Right lobe of liver (tissue), 6 donors: Measurements from ENCODE around the gene ATP6V0B. TPM values are rescaled to one million over a fixed set of nuclear protein-coding genes. Genes with fewer than 3 reads are reported as not detected.

Experiments
- ATAC-seq, 4 donors: fragments of 200-7000 bp; cut with Tn5 transposase; one replicate each; pipeline ENCODE4 v1.9.1; 2020; ENCODE audit warnings: mild to moderate bottlenecking in 4 of 4, moderate library complexity in 4 of 4
- DNase-seq, 3 donors: peaks; one replicate each; pipeline ENCODE4 v3.0.0-alpha.2; 2020
- H3K27ac ChIP-seq, 3 donors: fragments of 200-600 bp; one replicate each; pipeline ENCODE4 v1.8.0; 2022
- H3K27me3 ChIP-seq, 2 donors: fragments of 200-600 bp; one replicate each; pipeline ENCODE4 v1.8.0; 2022
- H3K36me3 ChIP-seq, 4 donors: fragments of 200-600 bp; sonication (generic) in 1 of 4; one replicate each; pipeline versions ENCODE4 v1.5.1 to v1.8.0; 2017 to 2022; ENCODE audit warnings: control low read depth in 1 of 4
- H3K4me1 ChIP-seq, 4 donors: fragments of 200-600 bp; sonication (generic) in 1 of 4; one replicate each; pipeline versions ENCODE4 v1.5.1 to v1.8.0; 2017 to 2022; ENCODE audit warnings: control low read depth in 1 of 4
- H3K4me3 ChIP-seq, 3 donors: fragments of 200-600 bp; one replicate each; pipeline ENCODE4 v1.8.0; 2022
- H3K9me3 ChIP-seq, 4 donors: fragments of 200-600 bp; sonication (generic) in 1 of 4; one replicate each; pipeline versions ENCODE4 v1.5.1 to v1.8.0; 2017 to 2022; ENCODE audit warnings: control low read depth in 1 of 4
- CTCF ChIP-seq, 4 donors: fragments of 200-600 bp in 3 of 4; fragments of 450-650 bp in 1 of 4; IDR thresholded peaks; one replicate each; pipeline versions ENCODE4 v1.5.1 to v1.8.0; 2016 to 2022; ENCODE audit warnings: antibody characterized with exemption in 4 of 4, mild to moderate bottlenecking in 2 of 4
- POLR2A ChIP-seq: fragments of 450-650 bp; IDR thresholded peaks from one replicate; pipeline ENCODE4 v1.6.1; 2017; ENCODE audit warnings: antibody characterized with exemption, mild to moderate bottlenecking
- WGBS: methylation state at CpG from one replicate; pipeline ENCODE4 v1.1.6; 2018; ENCODE audit warnings: low coverage, low lambda C conversion rate; ENCODE audit not compliant: insufficient coverage; ENCODE audit errors: missing lambda C conversion rate; 5-methylcytosine and 5-hydroxymethylcytosine counted together
- intact Hi-C, 2 donors: fragments of 100-400 bp; cut with DNase I; formaldehyde crosslinking; loops; one replicate each; pipeline versions ENCODE4 v1.11.2 to v1.14.1; 2022
- total RNA-seq, 6 experiments: library from RNA; depleted of rRNA in 2 of 6; stranded (reverse); fragments of >200 nt in 2 of 6; fragmentation: NEBNext Ultra II Directional in 3 of 6; extraction: Animal tissue kit (Norgen Biotek cat#: 25700) in 3 of 6; gene quantifications; one replicate each; pipeline versions ENCODE4 v1.1.0 to v1.2.4, GENCODE V29; 2016 to 2023
- donor health status: DM: no; HTN: yes; CAD: no.
- donor health status: DM: no; HTN: no; CAD: no.
- donor health status: DM: no; HTN: no; CAD: no.
- donor health status: DM: no; HTN: yes; CAD: no.
- donor health status: DM: no; HTN: yes; CAD: no.

Gene ATP6V0B
- total RNA-seq, 6 experiments from 2014 or later = 64.4 to 142 (median 76.9) TPM

DNA sequence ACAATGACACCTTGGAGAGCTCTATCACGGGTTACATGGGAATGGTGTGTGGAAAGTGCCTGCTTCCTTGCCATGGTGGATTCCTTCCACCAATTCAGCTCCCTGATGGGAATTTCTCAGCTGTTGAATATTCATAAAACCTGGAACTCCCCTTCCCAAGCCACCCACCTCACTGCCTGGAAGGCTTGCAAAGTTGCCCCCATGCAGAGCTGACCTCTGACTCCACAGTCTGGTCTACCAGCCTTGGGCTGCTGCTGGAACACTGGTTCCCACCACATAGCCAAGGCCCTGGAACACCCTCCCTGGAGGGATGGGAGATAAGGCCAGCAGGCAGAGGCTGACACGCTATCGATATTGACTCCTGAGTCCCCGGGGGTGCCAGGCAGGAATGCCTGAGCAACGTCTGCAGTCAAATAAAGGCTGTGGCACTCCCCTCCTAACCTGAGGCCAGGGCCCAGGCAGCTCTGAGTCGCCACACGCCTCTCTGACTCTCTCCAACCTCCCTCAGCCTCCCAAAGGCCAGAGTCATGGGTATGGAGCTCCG, 25.4 kb downstream of the ATP6V0B start:
- WGBS = 71% methylated on average over 1 of the region's 8 CpGs
- intact Hi-C loops = loop anchor here (5.0 kb wide), 1 partner anchor 37 kb away; no protein-coding TSS in a partner anchor
- TF ChIP-seq CTCF (IDR thresholded peaks at IDR 0.05) (no peak), POLR2A (no peak)
- Histone ChIP-seq H3K27ac (no peak overlapping the region), H3K27me3 (no peaks in the 10 kb centered on the region), H3K9me3 (no peaks in the 10 kb centered on the region), H3K36me3 (no peaks in the 10 kb centered on the region), H3K4me3 (no peak overlapping the region), H3K4me1 (no peaks in the 10 kb centered on the region)
- ATAC-seq (no peak), DNase-seq (no peak)

- WGBS = no CpG with 5 or more reads among the region's 8 CpGs
- Histone ChIP-seq H3K4me3 (no peak overlapping the region), H3K27me3 (no peaks in the 10 kb centered on the region), H3K9me3 (no peaks in the 10 kb centered on the region), H3K4me1 (no peaks in the 10 kb centered on the region), H3K36me3 (no peaks in the 10 kb centered on the region), H3K27ac (no peak overlapping the region)
- no peak for DNase-seq
- ATAC-seq = no peak
- intact Hi-C loops = loop anchor here (5.0 kb wide), 1 partner anchor 35 kb away; no protein-coding TSS in a partner anchor
- TF ChIP-seq CTCF (IDR thresholded peaks at IDR 0.05) = no peak
- no peak for TF ChIP-seq POLR2A
Observed at GRCh38 chr1:44002165-44002564, 27.4 kb downstream of the ATP6V0B start.

DNA sequence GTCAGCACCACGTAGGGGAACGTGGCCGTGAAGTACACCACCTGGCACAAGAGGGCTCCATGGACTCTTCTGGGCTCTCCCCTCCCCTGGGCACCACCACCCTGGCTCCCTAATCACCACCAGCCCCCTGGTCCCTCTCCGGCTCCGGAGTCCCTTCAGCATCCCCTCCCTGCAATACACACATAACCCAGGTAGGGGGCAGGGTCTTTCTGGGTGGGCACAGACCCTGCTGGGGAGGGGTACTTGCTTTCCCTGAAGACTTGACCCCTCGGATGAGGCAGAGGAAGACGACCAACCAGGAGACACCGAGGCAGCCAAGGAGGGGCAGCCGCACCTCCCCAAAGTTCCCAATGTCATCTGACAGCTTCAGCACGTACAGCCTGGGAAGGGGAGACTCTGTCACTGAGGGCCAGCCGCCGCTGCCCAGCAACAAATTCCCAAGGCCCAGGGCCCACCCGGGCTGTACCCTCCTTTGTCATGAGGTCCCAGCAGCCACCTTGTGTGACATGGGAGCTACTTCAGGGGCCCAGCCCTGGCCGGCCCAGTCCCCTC, 27.9 kb downstream of the ATP6V0B start:
- H3K9me3 ChIP-seq = no peaks in the 10 kb centered on the region
- intact Hi-C loops = loop anchor here (5.0 kb wide), 1 partner anchor 35 kb away; no protein-coding TSS in a partner anchor
- H3K36me3 ChIP-seq = no peaks in the 10 kb centered on the region
- no peak for DNase-seq
- no peak overlapping the region for H3K27ac ChIP-seq
- H3K4me3 ChIP-seq = no peak overlapping the region
- TF ChIP-seq CTCF (IDR thresholded peaks at IDR 0.05) (no peak), POLR2A (no peak)
- no peaks in the 10 kb centered on the region for H3K4me1 ChIP-seq
- WGBS = 20% methylated on average over 1 of the region's 14 CpGs
- ATAC-seq = no peak
- no peaks in the 10 kb centered on the region for H3K27me3 ChIP-seq

- Histone ChIP-seq H3K4me1 (no peaks in the 10 kb centered on the region), H3K27me3 (no peaks in the 10 kb centered on the region), H3K36me3 (no peaks in the 10 kb centered on the region), H3K4me3 (no peak overlapping the region), H3K9me3 (no peaks in the 10 kb centered on the region), H3K27ac (no peak overlapping the region)
- WGBS = 85% methylated on average over 6 of the region's 12 CpGs
- TF ChIP-seq POLR2A (no peak), CTCF (IDR thresholded peaks at IDR 0.05) (no peak)
- intact Hi-C loops = no loop called here
- DNase-seq (no peak), ATAC-seq (no peak)
Observed at GRCh38 chr1:44008259-44008658, 33.5 kb downstream of the ATP6V0B start.
